Neural progenitor cell (in vitro differentiated cells): Measurements from ENCODE around the gene TSPAN4.

ENCODE experiments used
- EZH2 ChIP-seq: fragments of 200-600 bp; sonication (generic); IDR thresholded peaks from 2 replicates; pipeline ENCODE4 v1.6.1; 2017; ENCODE audit warnings: antibody characterized with exemption, mild to moderate bottlenecking, moderate library complexity
- TF ChIP-seq, protein P1 (sequence below): fragments of 200-600 bp; sonication (generic); IDR thresholded peaks from 2 replicates; pipeline ENCODE4 v1.5.1; 2017; ENCODE audit warnings: antibody characterized with exemption, mild to moderate bottlenecking

- TF ChIP-seq, protein P1, sequence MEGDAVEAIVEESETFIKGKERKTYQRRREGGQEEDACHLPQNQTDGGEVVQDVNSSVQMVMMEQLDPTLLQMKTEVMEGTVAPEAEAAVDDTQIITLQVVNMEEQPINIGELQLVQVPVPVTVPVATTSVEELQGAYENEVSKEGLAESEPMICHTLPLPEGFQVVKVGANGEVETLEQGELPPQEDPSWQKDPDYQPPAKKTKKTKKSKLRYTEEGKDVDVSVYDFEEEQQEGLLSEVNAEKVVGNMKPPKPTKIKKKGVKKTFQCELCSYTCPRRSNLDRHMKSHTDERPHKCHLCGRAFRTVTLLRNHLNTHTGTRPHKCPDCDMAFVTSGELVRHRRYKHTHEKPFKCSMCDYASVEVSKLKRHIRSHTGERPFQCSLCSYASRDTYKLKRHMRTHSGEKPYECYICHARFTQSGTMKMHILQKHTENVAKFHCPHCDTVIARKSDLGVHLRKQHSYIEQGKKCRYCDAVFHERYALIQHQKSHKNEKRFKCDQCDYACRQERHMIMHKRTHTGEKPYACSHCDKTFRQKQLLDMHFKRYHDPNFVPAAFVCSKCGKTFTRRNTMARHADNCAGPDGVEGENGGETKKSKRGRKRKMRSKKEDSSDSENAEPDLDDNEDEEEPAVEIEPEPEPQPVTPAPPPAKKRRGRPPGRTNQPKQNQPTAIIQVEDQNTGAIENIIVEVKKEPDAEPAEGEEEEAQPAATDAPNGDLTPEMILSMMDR = no peak
- TF ChIP-seq EZH2 = no peak
Measured at GRCh38 chr11:845872-846495, 3.3 kb downstream of the TSPAN4 start.
